Amygdala (tissue), 56 donors: Measurements from ENCODE around the gene NDUFS7.

Experiments
- DNase-seq, 56 donors: peaks; one replicate each; lab custom pipeline; 2025; lab: John Stamatoyannopoulos, UW

NDUFS7 gene

DNA sequence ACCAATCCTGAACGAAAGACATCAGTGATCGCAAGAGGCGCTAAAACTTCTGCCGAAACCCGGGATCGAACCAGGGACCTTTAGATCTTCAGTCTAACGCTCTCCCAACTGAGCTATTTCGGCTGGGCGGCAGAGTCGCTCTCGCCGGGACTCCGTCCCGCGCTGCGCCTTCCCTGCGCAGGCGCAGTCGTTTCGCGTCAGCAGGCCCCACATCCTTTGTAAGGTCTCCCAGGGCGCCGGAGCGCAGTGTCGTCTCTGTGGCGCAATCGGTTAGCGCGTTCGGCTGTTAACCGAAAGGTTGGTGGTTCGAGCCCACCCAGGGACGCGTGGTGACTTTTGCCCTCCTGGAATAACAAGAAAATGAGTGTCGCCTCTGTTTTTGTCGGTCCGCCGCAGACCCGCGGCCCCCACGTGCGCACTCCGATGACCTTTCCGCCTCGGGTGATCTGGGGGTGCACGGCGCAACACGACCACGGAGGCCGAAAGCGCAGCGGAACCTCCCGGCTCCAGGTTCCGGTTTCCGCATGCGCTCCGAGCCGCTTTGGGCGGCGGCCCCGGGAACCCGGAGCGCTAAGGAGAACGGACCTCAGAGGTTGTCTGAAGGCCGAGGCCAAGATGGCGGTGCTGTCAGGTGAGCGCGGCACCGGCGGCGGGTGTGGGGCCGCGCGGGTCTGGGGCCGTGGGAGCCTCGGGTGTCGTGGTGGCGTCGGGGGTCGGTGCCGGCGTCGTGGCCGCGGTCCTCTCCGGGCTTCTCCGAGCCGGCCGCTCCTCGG is at the start of gene NDUFS7:
NDUFS7 (plus strand) TSS at position 596 of the 773 bp plus-strand sequence; CDS start at position 616, 20 bp downstream.
- DNase-seq = peak; percentile 63 to 98 (median 92)

DNA sequence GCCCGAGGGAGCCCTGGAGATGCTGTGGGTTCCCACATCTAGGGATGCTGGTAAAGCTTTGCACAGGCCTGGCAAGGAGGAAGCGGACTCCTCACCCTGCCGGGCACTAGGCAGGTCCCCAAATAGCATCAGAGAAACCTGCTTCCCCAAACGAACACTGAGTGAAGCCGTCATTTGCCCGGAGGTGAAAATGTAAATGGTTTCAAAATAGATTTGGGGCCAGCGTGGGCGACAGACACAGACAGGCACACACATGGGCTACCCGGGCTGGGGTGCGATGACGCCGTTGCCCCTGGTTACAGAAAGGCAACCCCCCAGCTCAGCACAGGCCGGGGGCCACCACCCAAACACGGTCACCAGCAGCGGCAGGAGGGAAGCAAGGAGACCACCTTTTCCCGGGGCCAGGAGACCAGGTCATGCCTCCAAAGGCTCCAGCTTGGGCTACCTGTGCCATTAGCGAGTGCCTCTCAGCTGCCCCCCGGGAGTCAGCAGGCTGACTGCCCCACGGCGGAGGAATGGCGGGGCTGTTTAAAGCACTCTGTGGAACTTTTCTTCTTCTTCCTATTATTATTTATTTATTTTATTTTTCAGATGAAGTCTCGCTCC is 47.5 kb upstream of the NDUFS7 start:
- no peak for DNase-seq

DNA sequence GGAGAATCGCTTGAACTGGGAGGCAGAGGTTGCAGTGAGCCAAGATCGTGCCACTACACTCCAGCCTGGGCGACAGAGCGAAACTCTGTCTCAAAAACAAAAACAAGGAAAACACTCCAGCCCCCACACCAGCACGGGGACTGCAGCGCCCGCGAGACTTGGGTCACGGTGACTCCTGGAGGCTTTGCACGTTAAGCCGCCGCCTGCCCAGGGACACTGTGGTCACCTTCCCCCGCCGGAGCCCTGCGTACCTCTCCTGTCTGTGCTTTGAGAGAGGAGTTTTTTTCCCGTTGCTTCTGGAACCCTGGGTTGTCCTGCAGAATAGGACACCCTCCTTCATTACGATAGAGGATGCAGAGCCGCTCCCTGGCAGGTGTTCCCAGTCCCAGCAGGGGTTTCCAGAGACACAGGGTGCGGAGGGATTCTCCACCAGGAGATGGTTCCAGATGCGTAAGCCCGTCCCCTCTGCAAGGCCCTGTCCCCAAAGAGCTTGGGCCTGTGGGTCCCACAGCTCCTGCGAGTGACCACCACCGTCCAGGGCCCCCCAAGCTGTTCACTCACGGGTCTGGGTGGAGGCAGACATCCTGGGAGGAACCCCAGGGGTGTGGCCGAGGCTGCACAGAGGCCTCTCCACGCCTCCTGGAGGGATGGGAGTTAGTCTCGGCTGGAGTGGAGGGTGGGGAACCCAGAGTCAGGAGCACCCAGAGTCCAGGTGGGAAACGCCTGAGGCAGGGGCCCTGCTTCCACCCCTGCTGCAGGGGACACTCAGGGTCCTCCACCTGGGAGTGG is 42.8 kb upstream of the NDUFS7 start:
- no peak for DNase-seq

DNA sequence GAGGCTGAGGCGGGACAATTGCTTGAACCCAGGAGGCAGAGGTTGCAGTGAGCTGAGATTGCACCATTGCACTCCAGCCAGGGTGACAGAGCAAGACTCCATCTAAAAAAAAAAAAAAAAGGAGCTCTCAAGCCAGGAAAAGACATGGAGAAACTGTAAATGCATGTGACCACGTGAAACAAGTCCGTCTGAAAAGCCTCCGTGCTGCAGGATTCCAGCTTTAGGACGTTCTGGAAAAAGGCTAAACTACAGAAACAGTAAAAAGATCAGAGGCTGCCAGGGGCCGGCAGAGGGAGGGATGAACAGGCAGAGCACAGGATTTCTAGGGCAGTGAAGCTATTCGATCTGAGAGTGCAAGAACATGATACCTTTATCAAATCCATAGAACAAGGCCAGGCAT is 40.7 kb upstream of the NDUFS7 start:
- no peak for DNase-seq

DNA sequence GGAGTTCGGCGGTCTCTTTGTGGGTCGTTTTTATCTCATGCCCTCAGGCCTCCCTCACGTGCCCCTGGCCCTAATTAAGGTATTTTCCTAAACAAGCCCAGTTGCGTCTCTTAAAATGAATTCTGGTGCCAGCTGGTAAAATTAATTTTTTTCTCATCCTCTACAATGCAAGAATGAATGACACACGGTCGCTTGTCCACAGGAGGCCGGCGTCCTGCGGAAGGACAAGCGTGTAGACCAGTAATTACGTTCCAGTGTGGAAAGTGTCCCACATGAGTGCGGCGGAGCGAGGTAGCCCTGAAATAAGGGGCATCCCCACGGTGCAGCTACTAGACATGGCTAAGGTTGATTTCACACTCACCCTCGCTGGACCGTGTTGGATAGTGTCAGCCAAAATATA is 34.5 kb upstream of the NDUFS7 start:
- no peak for DNase-seq

DNA sequence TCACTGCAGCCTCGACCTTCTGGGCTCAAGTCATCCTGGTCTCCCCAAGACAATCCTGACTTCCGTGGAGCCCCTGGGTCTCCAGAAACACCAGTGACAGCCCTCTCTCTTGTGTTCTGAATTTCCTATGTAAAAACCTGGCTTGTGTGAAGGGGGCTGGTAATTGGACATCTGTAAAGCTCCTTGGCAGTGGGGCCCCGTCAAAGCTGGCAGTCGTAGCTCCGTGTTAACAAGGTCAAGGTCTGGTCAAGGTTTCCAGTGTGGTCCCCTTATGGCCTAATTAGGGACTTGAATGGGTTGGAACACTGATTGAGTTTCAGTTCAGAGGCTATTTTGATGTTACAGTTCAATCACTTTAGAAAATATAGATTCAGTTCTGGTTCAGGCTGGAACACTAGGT is 32.8 kb upstream of the NDUFS7 start:
- no peak for DNase-seq

DNA sequence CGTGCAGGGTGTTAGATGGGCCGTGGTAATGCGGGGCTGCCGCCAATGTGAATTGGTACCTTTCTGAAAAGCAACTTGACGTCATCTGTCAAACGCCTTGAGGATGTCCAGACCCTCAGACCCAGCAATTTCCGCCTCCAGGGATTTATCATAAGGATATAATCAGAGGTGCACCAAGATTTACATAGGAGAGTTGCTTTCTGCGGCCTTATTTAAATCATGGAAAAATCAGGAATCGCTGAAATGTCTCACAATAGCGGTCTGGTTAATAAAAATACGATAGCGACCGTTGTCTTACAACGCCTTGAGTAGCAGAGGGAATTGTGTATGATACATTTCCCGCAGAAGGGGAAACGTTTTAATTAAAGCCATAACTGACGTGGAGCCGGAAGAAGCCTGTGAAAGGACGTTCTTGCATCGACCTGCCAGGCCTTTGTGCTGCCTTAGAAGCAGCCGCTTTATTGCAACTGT is 32.3 kb upstream of the NDUFS7 start:
- DNase-seq = no peak

DNA sequence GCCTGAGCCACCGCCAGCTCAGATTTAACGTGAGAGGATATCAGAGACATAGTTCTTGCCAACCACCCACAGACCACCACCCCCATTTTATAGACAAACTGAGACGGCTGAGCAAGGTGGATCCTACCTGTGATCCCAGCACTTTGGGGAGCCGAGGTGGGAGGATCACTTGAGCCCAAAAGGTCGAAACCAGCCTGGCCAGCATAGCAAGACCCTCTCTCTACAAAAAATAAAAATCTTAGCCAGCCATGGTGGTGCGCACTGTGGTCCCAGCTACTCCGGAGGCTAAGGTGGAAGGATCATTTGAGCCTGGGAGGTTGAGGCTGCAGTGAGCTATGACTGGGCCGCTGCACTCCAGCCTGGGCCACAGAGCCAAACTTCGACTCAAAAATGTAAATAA is 30.6 kb upstream of the NDUFS7 start:
- DNase-seq = no peak

DNA sequence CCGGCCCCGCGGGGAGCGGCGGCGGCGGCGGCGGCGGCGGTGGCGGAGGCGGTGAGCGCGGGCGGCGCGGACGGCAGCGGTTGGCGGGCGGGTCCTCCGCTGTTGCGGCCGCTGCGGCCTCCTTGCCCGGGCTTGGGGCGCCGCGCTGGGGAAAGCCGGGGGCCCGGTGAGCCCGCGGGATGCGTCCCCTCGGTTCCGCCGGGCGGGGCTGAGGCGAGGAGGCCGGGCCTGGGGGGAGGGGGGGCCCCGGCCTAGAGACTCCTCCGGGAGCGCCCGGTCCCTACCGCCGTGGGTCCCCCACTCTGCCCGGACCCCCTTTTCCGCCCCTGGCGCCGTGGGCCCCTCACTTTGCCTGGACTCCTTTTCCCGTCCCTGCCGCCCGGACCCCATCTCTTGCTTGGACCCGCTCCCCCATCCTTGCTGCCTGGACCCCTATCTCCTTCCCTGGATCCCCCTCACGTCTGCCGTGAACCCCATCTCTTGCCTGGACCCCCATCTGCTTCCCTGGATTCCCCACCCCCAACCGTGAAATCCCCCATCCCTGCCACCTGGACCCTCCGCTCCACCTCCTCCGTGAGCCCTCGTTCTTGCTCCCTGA is 28.6 kb upstream of the NDUFS7 start:
- DNase-seq = peak in 5 of 56 donors; percentile 54 to 78 (median 74)

DNA sequence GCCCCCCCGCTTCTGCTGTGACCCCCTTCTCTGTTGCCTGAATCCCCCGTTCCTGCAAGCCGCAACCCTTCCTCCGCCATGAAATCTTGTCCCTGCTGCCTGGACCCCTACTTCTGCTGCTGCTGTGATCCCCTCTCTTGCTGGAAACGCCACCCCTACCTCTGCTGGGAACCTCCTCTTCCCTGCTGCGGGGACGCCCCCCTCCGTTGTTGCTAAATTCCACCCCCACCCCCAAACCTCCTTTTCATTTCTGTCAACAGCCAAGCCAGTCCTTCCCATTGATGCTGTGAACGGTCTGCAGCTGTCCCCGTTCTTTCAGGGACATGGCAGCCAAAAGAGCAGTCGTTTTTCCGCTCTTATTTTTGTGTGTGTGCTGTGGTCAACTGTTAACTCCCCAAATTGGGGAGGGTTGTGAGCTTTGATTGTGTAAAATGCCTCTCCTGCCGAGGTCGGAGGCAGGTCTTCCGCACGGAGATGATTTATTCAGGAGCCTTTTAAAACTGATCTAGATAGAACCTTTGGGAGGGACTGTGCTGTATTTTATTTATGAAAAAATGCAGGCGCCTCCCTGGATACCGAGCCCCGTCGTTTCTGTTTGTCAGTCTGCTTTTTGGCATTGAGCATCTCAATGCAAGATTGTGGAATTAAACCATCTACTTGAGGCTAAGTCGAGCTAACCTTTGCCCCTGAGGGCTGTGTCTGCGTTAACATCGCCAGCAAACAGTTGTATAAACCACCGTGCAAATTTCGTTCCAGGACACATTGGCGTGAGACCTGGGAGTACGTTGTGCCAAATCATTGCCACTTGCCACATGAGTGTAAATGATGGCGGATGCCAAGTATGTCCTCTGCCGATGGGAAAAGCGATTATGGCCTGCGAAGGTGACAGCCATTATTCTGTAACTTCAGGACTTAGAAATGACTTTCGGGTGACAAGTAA is 27.9 kb upstream of the NDUFS7 start:
- peak in 47 of 56 donors; percentile 17 to 75 (median 42) for DNase-seq

DNA sequence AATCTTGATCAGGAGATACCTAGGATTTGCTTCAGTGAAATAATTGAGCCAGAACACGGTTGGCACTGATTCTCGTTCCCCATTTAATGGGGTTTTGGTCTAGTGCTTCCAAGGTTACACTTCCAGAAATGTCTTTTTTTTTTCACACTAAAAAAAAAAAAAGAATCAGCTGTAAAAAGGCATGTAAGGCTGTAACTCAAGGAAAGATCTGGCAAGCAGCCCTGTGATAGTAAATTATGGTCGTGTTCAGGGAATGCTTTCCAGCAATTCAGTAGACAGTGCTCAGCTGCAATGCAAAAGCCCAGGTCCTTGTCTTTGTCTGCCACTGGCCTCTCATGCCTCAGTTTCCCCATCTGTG is 27.2 kb upstream of the NDUFS7 start:
- DNase-seq = no peak

DNA sequence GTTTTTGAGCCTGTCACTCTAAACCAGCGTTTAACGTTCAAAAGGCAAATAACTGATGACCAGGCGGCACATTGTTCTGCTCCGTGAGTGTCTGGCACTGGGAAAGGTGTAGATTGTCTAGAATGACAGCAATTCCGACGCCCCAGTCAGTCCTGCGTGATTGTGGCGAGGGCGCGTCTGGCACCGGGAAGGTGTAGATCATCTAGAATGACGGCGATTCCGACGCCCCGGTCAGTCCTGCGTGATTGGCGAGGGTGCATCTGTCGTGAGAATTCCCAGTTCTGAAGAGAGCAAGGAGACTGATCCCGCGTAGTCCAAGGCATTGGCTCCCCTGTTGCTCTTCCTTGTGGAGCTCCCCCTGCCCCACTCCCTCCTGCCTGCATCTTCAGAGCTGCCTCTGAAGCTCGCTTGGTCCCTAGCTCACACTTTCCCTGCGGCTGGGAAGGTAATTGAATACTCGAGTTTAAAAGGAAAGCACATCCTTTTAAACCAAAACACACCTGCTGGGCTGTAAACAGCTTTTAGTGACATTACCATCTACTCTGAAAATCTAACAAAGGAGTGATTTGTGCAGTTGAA is 26.1 kb upstream of the NDUFS7 start:
- no peak for DNase-seq

DNA sequence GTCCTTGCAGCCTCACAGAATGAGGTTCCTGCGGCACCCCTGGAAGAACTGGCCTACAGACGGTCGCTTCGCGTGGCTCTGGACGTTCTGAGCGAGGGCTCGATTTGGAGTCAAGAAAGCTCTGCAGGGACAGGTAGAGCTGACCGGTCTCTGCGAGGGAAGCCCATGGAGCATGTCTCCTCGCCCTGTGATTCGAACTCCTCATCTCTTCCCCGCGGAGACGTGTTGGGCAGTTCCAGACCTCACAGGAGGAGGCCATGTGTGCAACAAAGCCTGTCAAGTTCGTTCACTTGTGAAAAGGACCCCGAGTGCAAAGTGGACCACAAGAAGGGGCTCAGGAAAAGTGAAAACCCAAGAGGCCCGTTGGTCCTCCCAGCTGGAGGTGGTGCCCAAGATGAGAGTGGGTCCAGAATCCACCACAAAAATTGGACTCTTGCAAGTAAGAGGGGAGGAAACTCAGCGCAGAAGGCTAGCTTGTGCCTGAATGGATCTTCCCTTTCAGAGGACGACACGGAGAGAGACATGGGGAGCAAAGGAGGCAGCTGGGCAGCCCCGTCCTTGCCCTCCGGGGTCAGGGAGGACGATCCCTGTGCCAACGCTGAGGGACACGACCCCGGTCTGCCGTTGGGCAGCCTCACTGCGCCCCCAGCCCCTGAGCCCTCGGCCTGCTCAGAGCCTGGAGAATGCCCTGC is 23.4 kb upstream of the NDUFS7 start:
- DNase-seq = peak in 1 of 56 donors; percentile 45

DNA sequence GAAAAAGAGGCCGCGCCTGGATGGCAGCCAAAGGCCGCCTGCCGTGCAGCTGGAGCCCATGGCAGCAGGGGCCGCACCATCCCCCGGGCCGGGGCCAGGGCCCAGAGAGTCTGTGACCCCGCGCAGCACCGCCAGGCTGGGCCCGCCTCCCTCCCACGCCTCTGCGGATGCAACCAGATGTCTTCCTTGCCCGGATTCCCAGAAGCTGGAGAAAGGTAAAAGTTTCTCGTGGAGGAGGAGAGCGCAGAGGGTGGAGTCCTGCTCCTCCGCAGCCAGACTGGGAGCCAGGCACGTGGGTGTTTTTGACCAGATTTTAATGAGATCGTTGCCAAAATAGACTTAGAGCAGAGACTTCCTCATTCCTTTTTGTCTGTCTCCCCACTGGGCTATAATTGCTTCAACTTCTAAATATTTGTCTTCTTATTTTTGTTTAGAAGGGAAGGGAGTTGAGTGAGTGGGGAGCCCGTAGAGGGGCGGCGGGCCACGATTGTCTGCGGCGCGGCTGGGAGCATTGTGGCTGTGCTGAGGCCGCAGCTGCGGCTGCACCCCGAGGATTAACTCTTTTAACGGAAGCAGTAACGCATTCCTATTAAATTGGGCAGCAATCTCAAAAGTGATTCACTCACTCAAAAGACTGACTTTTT is 22.8 kb upstream of the NDUFS7 start:
- peak in 54 of 56 donors; percentile 32 to 93 (median 70) for DNase-seq

DNA sequence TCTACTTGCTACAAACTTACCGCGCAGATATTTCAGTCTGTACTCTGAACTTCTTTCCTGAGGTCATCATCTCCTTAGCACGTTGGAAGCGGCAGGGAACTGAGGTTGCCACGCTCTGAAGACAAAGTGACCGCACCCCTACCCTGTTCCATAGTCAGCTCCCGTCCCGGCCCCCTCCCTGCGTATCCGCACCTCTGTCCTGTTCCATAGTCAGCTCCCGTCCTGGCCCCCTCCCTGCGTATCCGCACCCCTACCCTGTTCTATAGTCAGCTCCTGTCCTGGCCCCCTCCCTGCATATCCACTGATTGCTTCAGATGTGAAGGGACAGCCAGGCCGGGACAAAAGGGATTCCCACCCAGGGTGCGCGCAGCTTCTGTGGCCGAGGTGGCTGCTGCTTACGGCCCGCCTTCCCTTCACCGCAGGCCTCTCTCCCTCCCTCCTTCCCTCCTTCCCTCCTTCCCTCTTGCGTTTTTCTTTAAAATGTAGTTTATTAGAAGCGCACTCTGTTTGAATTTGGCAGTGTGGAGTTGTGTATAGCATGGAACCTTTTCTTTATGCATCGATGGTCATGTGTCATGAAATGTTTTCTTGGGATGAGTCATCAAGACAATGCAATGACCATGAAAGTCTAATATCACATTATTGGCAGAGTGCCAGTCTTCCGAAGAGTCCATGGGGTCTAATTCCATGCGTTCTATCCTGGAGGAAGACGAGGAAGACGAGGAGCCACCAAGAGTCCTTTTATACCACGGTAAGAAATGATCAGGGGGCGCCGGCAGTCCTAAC is 21.9 kb upstream of the NDUFS7 start:
- DNase-seq = no peak

DNA sequence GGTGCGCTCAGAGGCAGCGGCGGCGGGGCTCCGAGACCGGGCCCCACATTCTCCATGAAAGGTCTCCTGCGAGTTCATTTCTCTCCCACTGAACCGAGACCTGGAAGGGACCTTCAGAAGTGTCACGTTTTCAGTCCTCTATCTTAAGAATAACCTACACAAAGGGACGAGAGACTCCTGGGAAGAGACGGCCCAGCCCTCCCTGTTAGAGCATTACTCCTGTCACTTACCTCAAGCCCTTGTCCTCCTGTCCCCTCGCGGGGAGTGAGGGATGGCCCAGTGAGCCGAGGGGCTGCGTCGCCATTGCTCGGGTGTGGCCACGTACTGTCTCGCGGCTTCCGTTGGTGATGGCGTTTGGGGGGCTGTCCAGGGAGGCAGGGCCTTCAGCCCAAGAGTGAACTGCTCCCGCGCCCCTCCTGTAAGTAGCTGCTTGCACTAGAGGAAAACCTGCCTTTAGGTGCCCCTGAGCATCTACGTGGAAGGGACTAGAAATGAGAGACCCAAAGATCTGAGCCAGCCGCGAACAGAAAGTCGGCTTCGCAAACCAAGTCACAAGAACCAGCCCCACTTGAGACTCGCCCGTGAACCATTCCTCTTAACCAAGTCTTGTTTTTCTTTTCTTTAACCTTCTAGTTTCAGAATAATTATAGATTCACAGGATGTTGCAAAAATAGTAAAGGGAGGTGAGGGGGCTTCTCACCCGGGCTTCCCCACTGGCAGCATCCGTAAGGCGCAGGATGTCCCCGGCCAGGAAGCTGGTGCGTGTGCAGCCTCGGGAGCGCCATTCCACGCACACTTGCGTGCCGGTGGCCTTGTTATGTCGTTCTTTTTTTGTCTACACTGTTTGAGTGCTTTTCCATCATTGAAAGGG is 21.1 kb upstream of the NDUFS7 start:
- no peak for DNase-seq

DNA sequence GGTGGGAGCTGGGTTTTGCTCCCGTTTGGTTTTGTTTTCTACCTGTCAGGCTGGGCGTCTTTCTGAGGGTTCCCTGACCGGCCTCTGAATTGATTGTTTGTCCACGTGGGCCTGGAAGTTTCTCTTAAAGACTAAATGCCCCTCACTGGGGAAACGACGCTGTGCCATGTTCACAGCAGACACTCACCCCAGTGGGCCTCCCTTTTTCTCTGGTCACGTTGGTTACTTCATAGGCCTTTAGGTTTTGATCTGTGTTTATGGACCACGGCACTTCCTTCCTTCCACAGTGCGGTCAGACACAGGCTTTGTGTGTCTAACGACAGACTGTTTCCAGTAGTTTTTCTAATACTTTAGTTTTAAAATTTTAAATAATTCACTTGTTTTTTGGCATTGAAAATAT is 20.1 kb upstream of the NDUFS7 start:
- DNase-seq = no peak
